Forelimb muscle (tissue), 1 donor: Measurements from ENCODE around the gene UMODL1. TPM values are rescaled to one million over a fixed set of nuclear protein-coding genes. Genes with fewer than 3 reads are reported as not detected.

Experiments used
- DNase-seq: peaks from one replicate; pipeline ENCODE4 v3.0.0-alpha.2; 2013; ENCODE audit warnings: low read depth
- polyA plus RNA-seq: library from polyadenylated mRNA; unstranded; fragments of 120-200 nt; gene quantifications from one replicate; pipeline ENCODE4 v1.2.1, GENCODE V29; 2013; ENCODE audit not compliant: insufficient read length

The UMODL1 gene
- polyA plus RNA-seq, 1 donor = not detected

GRCh38 chr21:42038826-42039425, 32.2 kb upstream of the UMODL1 start:
- no peak for DNase-seq

DNA sequence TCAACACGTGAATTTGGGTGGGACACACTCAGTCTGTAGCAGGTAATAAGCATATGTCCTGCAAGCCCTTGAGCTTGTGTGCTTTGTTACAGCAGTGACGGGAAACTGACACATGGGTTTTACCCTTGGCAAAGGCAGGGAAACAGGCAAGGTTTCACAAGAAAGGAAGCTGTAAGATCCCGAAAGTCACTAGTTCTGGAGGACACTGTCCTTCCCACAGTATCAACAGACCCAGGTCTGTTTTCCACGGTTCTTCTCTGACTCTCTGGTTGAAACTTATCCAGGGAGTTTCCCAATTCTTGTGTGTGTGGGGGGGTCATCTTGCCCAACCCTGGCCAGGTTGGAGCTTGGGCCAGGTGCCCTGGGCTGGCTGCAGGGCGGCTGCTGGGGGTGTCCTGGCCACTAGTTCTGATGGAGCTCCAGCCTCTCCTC, 31.6 kb upstream of the UMODL1 start:
- DNase-seq = no peak

- no peak for DNase-seq
Observed at GRCh38 chr21:42039911-42040351, 31.2 kb upstream of the UMODL1 start.

- DNase-seq = no peak
Observed at GRCh38 chr21:42040411-42041180, 30.5 kb upstream of the UMODL1 start.

DNA sequence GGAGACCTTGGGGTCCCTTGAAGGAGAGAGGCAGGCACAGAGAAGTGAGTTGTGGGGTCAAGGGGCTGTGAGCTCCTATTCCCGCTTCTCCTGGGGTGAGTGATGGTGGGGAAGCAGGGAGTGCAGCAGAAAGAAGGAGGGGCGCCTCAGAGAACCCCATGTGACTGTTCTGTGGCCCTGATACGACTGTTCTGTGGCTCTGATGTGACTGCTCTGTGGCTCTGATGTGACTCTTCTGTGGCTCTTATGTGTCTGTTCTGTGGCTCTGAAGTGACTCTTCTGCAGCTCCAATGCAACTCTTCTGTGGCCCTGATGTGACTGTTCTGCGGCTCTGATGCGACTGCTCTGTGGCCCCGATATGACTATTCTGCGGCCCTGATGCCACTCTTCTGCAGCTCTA, 29.9 kb upstream of the UMODL1 start:
- no peak for DNase-seq

GRCh38 chr21:42041711-42042110, 29.4 kb upstream of the UMODL1 start:
- DNase-seq = no peak

DNA sequence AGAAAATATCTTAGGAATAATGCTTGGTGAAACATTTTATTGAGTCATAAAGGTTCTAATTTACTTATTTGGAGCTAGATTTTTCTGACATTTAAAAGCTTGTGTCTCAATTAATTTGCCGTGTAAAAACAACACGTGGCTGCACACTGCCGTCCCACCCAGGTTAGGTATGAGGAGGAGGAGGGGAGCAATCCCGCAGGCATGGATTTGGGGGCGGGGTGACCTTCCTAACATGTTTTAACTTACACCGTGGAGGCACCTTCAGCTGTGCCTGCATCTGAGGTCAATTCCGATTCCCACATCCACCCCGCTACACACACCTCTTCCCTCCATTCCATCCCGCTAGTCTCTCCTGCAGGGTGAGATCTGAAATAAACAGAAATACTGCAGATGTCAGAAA, 28.5 kb upstream of the UMODL1 start:
- DNase-seq = no peak

- no peak for DNase-seq
Observed at GRCh38 chr21:42043201-42043895, 27.8 kb upstream of the UMODL1 start.

GRCh38 chr21:42043961-42044360, 27.2 kb upstream of the UMODL1 start:
- DNase-seq = no peak

GRCh38 chr21:42044871-42045495, 26.1 kb upstream of the UMODL1 start:
- DNase-seq = no peak

DNA sequence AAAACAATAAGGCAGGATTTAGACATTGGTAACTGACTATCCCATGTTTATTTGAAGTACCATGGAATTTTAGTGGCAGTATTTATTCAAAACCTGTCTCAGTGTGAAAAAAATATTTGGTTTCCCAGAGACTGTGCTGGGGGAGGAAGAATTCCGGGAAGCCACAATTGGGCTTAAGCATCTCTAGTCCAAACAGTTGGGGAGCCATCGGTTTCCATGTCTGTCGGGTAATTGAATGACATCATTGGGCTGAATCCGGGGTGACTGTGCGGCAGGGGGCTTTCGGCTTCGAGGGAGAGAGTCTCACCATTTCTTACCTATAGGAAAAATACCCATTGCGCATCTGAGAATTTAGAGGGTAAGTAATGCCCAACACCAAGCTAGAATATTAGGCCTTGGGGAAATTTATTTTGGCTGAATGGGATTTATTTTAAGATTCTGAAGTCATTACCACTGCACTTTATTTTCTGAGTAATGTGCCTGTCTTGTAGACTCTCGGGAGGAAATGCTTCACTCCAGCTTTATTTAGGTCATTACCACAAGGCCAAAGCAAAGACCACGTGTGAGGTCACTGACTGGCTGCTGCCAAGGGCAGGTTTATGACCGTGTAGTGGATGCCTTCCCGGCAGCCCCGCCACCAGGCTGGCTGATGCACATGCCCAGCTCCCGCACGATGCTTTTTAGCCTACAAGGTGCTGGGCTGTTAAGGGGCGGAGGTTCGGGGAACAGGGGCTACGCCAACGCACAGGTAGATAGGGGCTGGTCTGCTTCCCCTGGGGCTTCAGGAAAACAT, 23.1 kb upstream of the UMODL1 start:
- no peak for DNase-seq

- no peak for DNase-seq
Observed at GRCh38 chr21:42048870-42049577, 22.1 kb upstream of the UMODL1 start.

DNA sequence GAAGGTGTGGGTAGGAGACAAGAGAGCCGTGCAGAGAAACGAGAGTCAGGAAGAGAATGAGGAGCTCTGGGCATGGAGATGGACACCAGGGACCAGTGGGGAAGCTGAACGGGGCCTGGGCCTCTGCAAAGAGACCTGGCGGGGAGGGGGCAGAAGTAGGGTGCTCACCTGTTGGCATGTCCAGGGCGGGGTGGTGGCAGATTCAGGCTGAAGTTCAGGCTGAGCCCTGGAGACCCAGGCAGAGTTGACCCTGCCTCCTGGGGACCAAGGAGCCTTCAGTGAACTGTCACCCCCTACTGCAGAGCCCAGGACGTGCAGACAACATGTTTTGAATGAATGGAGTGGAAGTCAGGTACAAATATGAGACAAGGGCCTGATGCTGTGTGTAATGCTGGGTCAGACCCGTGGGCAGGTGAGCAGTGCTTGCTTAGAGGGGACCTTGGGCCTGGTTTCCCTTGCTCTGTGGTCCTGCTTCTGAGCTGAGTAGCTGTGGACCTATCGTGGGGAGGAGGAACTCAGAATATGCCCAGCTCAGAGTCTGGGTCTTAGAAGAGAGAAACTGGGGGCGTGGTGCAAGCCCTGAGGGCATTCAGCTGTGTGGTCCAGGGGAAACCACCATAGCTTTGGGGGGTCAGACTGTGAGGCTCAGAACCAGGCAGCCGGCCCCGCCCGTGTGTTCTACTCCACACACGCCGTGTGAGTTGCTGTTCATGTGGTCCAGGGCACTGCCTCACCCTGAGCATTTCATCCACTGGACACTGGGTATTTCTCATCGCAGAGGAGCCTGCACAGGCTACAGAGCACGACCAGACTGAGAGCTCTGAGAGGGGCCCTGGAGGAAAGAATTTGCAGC, 21.3 kb upstream of the UMODL1 start:
- DNase-seq = no peak

- no peak for DNase-seq
Observed at GRCh38 chr21:42051788-42052187, 19.3 kb upstream of the UMODL1 start.

DNA sequence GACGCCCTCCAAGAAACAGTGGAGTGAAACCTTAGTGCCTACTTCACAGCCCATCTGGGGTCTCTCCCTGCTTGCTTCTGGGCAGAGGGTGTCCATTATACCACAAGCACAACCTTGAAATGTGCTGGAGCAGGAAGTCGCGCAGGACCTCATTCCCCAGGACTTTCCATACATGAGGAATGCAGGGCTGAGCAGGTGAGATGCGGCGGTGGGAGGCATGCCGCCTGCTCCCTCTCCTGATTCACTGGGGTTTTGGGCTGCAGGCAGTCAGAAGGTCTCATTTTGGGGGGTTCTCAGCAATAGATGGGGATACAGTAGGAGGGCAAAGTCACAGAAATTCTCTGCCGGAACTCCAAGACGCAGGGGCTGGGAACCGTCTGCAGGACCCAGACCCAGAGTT, 15.7 kb upstream of the UMODL1 start:
- no peak for DNase-seq

DNA sequence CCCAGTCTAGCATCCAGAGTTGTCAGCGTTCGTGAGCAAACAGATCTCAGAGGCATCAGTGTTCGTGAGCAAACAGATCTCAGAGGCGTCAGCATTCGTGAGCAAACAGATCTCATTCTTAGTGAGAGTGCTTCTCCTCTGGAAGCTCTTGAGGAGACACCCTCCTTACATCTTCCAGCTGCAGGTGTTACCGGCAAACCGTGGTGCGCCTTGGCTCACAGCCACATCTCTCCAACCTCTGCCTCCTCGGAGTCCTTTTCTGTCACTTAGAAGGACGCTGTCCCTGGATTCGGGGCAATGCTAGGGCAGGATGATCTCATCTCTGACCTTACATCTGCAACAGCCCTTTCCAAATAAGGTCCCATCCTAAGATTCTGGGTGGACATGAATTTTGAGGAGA, 14.6 kb upstream of the UMODL1 start:
- no peak for DNase-seq

- no peak for DNase-seq
Observed at GRCh38 chr21:42056996-42057689, 14.0 kb upstream of the UMODL1 start.

- no peak for DNase-seq
Observed at GRCh38 chr21:42057851-42058437, 13.2 kb upstream of the UMODL1 start.

DNA sequence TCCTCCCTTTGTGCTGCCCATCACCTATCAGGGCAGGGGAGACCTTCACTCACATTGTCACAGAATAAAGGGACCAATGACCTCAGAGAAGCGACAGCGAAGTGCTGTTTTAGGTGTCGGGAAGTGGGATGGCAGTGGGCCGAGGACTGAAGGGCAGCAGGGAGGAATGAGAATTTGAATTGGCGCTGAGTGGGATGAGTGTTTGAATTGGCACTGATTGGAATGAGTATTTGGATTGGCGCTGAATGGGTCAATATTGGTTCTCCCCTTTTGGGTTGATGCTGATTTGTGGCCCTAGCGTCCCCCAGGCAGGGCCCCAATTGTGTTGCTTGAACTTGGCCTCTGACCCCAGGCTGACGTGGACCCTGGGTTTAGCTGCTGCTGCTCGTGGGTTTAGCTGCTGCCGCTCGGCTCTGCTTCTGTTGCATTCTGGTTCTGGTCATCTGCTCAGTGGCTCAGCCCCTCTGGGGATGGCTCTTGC, 12.4 kb upstream of the UMODL1 start:
- DNase-seq = no peak
